GM21529 (cell line): ENCODE results near the gene VPS35L.

Experiments used
- ATAC-seq: cut with Tn5 transposase; IDR thresholded peaks from one replicate; pipeline ENCODE4 v1.9.1; 2021; ENCODE audit not compliant: unreplicated experiment

The VPS35L gene

DNA sequence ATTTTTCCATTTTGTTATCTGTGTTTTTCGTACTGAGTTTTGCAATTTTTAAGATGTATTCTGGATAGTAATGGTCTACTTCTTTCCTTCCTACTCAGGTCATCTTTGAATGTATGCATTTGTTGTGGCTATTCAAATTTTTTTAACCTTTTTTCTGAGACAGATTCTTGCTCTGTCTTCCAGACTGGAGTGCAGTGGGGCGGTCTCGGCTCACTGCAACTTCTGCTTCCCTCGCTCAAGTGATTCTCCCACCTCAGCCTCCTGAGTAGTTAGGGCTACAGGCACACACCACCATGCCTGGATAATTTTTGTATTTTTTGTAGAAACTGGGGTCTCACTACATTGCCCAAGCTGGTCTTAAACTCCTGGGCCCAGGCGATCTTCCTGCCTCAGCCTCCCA, 33.6 kb downstream of the VPS35L start:
- ATAC-seq = no peak

DNA sequence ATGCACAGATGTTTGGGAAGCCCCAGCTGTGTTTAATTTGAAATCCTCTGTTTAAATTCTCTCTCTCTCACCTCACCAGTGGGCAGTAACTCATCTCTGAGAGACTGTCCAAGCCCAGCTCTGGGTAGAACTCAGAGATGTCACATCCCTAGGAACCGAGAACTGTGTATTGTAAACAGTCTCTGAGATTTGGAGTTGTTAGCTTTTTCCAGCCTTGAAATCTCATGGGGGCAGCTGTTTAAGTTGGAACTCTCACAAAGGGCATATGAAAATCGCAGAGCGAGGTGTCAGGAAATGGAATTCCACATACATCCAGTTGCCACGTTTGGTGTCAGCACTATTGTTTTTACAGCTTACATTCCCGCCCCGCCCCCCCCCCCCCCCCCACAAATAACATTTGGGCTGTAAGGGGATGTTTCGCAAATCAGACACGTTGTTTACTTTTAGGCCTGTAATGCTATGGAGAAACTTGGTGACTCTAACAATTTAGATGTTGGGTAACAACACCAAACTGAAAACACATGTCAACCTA, 34.3 kb downstream of the VPS35L start:
- ATAC-seq = no peak

DNA sequence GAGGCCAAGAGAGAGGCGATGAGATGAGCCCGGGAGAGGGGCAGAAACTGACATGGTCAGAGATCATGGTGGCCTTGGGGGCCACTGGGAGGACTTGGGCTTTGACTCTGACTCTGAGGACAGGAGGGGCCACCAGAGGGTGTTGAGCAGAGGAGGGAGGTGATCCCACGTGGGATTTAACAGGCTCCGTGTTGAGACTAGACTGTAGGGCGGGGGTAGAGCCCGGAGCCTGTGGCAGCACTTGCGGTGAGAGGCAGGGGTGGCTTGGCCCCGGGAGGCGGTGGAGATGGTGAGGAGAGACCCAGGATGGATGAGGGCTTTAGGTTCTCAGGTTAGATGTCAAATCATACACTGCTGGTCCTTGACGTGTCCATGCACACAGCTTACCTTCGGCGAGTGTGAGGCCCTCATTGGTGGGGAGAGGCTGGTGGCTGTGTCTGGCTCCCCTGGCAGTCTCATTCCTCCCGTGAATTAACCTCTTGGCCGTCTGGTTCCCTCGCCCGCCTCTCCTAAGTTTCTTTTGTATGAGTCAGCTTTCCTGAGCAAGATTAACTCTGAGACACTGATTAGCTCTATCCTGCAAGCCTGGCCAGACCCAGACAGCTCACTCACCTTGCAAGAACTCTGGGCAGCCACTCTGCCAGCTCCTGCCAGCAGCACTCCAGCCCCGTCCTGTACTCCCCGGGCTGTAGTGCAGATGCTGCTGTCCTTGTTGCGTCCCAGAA, 39.7 kb downstream of the VPS35L start:
- no peak for ATAC-seq

DNA sequence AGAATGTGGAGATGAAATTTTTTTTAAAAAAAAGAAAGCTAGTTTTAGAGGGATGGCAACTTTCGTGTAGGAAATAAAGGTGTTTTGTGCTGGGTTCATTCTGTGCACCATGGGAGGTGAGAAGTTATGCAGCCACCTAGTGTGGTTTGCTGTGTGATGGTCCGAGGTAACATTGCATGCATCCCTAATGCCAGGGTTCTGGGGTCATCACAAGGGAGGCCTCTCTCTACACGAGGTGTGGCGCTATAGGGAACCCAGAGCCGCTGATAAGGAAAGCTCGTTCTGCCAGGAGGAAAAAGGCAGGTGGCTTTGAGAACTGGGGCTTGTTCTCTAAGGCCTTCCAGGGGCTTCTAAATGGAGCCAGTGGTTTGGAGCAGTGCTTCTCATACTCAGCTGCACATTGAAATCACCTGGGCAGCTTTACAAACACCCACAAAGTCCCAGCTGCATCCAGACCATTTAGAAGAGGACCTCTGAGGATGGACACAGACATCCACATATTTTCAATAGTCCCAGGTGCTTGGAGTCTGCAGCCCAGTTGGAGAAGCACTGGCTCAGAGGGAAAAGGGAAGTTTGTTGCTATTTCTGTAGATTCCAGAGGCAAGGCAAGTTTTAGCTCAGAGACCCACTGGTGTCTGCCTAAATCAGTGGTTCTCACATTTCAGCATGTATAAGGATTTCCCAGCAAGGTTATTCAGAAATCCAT, 43.5 kb downstream of the VPS35L start:
- no peak for ATAC-seq

DNA sequence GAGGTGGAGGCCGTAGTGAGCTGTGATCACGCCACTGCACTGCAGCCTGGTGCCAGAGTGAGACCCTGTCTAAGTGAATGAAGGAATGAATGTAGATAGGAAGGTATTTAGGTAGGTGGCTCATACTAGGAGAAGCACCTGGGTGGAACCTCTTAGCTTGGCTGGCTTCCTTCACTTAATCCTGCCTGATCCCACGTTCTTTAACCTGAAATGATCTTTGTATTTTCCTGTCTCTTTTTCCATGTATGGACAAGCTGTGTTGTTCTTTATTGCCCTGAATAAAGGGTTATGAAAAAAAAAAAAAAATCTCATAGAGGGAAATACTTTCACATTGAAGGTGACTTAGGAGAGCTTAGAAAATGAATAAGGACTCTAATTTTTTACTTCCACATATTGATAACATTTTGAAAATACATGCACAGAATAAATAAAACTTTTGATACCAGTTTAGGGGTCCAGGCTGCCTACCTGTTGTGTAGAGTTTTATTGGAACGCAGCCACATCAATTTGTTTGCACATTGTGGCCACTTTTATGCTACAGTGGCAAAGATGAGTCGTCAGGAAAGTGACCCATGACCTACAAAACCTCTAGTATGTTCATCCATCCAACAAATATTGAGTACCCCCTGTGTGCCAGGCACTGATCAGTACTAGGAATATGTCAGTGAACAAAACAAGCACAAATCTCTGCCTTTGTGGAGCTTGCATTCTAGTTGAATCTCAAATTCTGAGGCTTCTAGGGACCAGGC, 44.6 kb downstream of the VPS35L start:
- no peak for ATAC-seq

DNA sequence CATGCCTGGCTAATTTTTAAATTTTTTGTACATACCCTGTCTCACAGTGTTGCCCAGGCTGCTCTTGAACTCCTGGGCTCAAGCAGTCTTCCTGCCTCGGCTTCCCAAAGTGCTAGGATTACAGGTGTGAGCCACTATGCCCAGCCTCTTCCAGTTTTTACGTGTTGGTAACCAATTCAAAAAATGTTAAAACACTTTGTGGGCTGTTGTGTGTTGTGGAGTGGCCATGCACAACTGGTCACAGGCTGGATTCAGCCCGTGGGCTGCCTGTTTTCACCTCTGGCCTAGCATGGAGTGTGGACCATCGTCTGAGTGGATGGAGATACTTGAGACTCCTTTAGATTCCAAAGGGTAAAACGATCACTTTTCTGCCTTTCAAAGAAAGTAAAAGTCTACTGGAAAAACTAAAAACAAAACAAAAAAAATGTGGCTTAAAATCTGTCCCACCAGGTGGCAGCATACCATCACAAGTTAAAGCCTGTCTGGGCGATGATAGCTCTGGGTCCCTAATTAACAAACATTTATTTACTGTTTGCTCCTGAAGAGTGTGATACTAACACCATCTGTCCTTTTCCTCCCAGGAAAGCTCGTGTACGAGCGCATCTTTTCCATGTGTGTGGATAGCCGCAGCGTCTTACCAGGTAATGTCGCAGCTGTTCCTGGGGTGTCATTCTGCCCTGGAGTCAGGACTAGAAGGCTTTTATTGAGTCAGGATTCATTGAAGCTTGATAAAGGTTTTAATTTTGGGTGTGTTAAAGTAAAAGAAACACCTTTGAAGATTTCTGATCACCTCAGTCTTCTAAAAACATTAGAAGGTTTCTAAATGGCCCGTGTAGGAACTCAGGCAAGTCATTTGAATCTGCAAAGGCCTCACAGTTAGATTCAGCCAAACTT, 45.8 kb downstream of the VPS35L start:
- no peak for ATAC-seq

DNA sequence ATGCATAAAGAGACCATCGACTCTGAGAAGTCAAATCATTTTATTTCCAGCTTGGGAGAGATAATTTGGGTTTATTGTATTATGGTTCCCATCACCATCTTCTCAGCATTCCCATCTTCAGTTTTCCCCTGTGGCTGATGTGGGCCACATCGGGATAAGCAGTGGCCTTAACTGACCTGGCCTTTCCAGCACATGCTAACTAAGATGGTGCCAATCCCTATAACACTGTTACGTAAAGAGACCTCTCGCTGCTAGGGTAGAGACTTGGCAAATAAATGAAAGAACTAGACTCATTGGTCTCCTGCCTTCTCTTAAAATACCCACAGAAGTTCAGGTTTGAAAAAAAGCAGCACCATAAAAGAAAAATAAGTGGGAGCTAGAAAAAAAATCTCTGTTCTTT, 49.4 kb downstream of the VPS35L start:
- no peak for ATAC-seq

DNA sequence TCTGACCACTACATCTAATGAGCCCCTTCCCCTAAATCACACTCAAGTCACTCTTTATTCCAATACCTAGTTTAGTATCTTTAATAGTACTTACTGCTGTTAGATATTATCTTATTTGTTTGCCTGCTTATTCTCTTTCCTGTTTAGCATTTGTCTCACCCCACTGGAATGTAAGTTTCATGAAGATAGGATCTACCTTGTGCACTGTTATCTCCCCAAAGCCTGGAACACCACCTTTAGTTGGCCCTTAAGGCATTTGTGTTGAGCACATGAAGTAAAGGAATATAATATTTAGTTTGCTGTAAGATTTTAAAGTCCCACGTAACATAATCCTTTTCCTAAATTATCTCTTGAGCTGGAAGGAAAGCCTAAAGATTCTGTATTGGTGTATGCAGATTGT, 50.2 kb downstream of the VPS35L start:
- ATAC-seq = no peak

DNA sequence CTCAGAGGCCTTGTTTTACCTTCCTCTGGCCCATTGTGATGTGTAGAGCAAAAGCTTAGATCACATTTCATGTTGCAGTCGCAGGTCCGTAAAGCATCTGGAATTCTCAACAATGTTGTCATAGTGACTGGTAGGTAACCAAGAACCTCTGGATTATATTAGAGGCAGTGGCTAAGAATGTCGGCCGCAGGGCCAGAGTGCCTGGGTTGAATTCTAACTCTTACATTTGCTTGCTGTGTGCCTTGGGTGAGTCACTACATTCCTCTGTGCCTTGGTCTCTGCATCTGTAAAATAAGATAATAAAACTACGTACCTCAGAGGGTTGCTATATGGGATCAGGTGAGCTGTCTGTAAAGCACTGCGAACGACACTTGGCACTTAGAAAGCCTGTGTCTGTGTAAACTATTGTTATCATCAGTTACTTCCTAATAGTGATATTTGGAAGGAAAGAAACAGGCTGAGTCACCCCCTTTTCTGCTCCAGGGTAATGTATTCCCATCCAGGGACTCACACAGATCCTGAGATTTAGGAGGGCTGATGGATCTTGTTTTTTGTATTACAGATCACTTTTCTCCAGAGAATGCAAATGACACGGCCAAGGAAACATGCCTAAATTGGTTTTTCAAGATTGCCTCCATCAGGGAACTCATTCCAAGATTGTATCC, 52.2 kb downstream of the VPS35L start:
- ATAC-seq = no peak

DNA sequence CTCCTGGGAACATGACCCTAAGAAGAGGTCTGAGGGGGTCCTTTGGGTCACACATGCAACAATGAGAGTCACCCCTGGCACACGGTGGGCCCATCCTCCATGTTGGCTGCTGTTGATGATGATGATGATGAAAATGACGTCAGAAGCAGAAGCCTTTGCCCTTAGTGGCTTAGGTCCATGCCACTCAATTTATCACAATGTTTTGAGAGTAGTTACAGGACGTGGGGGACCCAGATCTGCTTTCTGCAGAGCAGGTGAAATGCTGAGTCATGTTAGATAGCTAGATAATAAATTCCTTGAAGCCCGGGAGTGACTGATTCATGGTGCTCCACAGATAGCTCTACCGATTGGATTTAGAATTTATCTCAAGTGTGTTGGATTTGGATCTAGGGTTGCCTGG, 53.9 kb downstream of the VPS35L start:
- no peak for ATAC-seq

DNA sequence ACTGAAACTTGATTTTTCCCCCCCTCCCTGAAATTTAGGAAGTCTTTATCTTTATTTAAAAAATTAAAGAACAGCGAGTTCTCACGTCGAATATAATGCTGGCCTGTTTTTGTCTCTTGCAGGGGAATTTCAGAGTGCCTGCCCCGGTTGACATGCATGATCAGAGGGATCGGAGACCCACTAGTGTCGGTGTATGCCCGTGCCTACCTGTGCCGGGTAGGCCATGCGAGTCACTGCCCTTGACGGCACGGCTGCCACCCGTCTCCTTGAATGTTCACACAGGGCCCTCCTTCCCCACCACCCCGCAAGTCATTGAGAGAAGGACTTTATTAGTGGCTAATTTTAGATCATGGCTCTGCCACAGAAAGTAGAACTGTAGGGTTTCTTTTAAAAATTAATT, 54.7 kb downstream of the VPS35L start:
- ATAC-seq = no peak

DNA sequence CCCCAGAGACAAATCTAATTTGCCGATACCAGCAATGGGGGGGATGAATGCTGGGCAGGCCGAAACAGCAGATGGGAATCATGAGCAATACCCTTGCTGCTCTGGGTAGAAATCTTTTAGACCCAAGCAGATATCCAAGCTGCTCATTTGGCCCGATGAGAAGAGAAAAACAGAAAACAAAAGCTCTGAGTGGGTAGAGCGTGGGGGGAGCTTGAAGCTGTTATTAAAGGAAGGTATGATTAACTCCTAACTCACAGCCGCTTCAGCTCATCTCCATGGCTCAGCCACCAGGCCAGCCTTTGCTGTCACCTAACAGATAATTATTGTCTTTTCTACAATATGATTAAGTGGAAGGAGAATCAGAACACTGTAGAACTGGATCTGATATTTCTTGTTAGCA, 58.3 kb downstream of the VPS35L start:
- ATAC-seq = no peak

DNA sequence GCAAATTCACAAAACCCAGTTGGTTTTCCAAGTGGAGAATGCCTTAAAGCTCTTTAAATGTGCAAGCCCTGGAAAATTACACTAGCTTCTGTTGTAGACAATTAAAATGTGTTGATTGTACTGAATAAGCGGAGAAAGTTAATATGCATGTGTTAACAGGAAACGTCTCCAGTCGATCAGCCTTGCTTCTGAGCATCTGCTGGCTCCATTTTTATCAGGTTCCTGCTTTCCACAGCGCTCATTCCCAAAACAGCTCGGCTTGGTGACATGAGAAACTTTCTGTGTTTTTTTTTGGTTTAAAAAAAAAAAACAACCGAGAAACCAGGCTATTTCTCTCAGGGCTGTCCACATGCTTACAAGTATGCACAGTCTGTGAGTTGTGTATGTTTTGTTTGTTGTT, 60.7 kb downstream of the VPS35L start:
- no peak for ATAC-seq

DNA sequence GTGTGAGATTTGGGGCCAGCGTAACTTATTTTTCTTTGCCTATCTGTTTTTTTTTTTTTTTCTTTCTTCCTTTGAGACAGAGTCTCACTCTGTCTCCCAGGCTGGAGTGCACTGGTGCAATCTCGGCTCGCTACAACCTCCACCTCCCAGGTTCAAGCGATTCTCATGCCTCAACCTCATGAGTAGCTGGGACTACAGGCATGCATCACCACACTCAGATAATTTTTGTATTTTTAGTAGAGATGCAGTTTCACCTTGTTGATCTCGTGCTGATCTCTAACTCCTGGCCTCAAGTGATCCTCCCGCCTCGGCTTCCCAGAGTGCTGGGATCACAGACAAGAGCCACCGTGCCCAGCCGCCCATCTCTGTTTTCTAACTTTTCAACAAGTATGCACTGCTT, 63.4 kb downstream of the VPS35L start:
- ATAC-seq = no peak

DNA sequence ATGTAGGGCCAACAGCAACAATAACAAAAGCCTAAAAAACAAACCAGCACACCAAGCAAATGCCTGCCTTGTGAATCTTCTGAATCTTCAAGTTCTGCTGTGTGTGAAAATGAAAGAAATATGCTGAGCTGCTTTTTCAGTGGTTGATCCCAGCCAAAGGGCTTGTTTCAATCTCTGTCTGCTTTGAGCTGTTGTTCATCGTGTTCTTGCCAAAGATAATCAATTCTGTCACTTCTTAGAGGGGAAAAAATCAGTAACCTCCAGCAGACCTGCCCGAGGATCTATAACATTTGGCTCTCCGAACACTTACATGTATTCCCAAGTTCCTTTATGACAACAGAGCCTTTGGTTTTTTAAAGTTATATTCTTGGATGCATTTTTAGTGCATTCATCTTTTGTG, 65.9 kb downstream of the VPS35L start:
- ATAC-seq = no peak

DNA sequence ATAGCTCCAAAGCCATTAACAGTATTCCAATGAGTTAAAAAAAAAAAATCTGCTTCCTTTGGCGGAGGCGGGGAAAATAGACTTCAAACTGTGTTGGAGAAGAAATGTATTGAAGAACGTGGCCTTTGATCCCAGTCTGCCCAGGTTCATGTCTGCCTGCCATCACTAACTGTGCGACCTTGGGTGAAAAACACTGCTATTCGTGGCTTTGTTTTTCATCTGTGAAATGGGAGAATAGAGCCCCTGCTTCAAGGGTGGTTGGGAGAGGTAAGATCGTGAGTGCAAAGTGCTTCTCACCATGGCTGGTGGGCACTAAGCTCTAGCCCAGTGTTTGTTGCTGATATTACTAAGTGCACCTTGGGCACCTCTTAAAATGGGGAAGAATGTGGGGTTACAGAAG, 69.5 kb downstream of the VPS35L start:
- ATAC-seq = no peak

DNA sequence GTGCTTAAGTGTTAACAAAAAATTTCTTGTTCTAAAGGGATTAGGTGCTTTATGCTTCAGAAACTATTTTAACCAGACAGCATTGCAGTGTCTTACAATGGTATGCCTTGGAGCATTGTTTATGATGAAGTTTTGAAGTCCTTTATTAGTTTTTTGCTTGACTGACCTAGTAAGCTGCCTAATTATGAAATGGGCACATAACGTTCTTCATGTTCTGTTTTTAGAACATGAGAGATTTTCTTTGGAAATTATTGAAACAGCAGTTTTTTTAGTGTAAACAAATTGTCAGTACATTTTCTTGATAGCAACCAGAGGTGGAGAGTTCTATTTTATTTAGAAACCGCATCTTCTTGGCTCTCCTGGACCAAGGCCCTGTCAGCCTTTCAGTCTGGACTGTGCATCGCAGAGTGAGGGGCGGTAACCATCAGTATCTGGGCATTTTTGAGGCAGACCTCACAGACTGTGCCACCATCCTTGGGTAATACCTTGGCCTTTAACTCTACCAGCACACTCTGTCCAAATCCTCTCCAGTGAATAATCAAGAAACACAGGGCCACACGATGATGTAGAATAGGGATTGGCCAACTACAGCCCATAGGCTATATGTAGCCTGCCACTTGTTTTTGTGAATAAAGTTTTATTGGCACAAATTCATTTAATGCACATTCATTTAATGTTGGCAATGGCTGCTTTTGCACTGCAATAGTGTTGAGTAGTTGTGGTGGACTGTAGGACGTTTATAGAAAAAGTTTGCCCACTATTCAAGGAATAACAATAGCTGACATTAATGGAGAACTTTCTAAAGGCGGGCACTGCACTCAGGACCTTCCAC, 81.1 kb downstream of the VPS35L start:
- no peak for ATAC-seq

DNA sequence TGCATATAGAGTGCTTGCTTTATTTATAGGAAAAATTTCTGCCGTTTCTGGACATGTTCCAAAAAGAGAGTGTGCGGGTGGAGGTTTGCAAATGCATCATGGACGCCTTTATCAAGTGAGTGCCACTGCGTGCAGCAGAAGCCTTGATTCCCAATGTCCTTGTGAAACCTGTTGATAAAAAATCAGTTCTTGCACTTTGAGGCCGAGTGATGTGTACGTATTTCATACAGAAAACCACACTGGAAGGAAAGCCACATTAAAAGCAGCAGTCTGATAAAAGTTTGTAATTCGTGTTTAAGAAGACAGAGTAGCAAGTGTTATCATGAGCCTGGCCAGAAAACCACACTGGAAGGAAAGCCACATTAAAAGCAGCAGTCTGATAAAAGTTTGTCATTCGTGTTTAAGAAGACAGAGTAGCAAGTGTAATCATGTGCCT, 84.5 kb downstream of the VPS35L start:
- ATAC-seq = no peak

DNA sequence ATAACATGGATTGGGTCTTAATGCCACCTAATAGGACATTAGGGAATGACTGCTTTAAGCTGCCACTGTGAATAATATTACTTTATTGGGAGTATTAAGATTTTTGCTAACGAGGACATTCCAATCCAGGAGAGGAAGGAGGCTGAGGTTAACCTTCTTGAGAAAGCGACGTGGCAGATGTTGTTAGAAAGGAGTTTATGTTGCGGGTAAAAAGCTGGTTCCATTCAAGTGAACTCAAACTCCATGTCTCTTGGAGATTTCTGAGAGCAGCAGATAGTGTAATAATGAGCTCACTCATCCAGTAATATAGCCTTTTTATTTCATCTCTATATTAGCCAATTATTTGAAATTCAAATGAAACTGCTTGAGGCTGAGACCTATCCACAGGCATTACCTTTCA, 87.0 kb downstream of the VPS35L start:
- ATAC-seq = no peak
